ENCODE data around the gene NOXRED1.

Gene NOXRED1

GRCh38 chr14:77378701-77379100 is 44.6 kb downstream of the NOXRED1 start:
- TF ChIP-seq, protein P1, sequence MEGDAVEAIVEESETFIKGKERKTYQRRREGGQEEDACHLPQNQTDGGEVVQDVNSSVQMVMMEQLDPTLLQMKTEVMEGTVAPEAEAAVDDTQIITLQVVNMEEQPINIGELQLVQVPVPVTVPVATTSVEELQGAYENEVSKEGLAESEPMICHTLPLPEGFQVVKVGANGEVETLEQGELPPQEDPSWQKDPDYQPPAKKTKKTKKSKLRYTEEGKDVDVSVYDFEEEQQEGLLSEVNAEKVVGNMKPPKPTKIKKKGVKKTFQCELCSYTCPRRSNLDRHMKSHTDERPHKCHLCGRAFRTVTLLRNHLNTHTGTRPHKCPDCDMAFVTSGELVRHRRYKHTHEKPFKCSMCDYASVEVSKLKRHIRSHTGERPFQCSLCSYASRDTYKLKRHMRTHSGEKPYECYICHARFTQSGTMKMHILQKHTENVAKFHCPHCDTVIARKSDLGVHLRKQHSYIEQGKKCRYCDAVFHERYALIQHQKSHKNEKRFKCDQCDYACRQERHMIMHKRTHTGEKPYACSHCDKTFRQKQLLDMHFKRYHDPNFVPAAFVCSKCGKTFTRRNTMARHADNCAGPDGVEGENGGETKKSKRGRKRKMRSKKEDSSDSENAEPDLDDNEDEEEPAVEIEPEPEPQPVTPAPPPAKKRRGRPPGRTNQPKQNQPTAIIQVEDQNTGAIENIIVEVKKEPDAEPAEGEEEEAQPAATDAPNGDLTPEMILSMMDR (IDR thresholded peaks at IDR 0.05; ENCODE audit: insufficient read depth, low read depth, low read length, missing control alignments): no peak
- H3K4me3 ChIP-seq (ENCODE audit: low read depth, low read length): no peak overlapping the region
- DNase-seq (ENCODE audit: low read depth): no peak

DNA sequence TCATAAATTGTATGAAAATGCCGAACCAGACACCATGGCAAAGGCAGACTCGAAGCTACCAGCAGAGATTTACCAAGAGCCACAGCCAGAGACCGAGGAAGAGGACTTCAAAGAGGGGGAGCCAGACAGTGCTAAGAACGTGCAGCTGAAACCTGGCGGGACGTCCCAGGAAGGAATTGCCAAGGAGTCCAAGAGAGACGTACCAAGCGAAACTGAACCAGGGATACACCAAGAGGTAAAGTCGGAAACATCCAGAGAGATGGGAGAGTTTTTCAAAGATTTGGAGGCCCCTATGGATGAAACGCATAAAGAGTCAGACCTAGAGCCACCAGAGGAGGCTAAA is 45.9 kb downstream of the NOXRED1 start:
- H3K4me3 ChIP-seq (ENCODE audit: low read depth, low read length): peak overlapping the region; percentile 88
- TF ChIP-seq, protein P1 (IDR thresholded peaks at IDR 0.05; ENCODE audit: insufficient read depth, low read depth, low read length, missing control alignments): no peak
- no peak for DNase-seq (ENCODE audit: low read depth)

GRCh38 chr14:77376771-77377501 is 46.4 kb downstream of the NOXRED1 start, which contains the start of the genes SAMD15 and TMED8:
Gene SAMD15 (plus strand): TSS chr14:77377379. CDS start chr14:77377419, 40 bp downstream.
Gene TMED8 (minus strand): TSS chr14:77377094. CDS start chr14:77377053, 41 bp downstream.
- H3K4me3 ChIP-seq (ENCODE audit: low read depth, low read length): peak within 1 kb of the TSS; percentile 88
- TF ChIP-seq, protein P1 (IDR thresholded peaks at IDR 0.05; ENCODE audit: insufficient read depth, low read depth, low read length, missing control alignments): no peak
- DNase-seq (ENCODE audit: low read depth): peak; percentile 90

DNA sequence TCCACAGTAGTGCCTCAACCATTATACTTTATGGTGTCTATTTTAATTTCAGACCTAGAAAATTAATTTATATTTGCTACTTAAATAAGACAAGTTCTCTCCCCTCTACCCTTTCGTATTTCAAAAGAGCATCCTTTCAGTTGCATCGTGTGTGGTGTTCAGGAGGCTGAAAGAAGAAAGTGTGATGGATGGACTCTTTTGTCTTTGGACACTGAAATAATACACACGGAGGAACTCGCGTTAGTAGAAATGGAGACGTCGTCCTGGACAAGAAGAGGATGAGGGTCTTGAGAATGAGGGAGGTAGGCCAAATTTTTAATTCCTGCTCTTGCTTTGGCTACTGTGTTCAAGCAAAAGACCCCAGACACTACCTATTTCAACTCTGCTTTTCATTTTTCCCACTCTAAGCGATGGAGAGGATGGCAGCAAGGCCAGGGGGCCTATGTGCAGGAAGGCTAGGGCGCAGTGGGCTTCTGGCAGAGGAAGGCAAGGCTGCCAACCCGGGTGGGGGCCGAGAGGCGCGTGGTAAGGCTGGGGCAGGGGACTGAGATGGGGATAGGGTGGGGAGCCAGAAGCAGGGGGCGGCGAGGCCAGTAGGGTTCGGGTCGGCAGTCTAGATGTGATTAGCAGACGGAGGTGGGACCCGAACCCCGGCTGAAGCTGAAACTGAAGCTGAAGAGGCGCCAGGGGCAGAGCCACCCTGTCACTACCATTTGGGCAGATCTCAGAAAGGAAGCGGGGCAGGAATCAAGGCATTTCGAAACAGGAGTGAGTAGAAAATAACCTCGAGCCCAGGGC is 47.2 kb downstream of the NOXRED1 start:
- TF ChIP-seq, protein P1 (IDR thresholded peaks at IDR 0.05; ENCODE audit: insufficient read depth, low read depth, low read length, missing control alignments): no peak
- DNase-seq (ENCODE audit: low read depth): peak; percentile 56
- peak overlapping the region; percentile 88 for H3K4me3 ChIP-seq (ENCODE audit: low read depth, low read length)

GRCh38 chr14:77375164-77375950 is 48.0 kb downstream of the NOXRED1 start:
- DNase-seq (ENCODE audit: low read depth): peak; percentile 52
- TF ChIP-seq, protein P1 (IDR thresholded peaks at IDR 0.05; ENCODE audit: insufficient read depth, low read depth, low read length, missing control alignments): no peak
- peak overlapping the region; percentile 88 for H3K4me3 ChIP-seq (ENCODE audit: low read depth, low read length)

DNA sequence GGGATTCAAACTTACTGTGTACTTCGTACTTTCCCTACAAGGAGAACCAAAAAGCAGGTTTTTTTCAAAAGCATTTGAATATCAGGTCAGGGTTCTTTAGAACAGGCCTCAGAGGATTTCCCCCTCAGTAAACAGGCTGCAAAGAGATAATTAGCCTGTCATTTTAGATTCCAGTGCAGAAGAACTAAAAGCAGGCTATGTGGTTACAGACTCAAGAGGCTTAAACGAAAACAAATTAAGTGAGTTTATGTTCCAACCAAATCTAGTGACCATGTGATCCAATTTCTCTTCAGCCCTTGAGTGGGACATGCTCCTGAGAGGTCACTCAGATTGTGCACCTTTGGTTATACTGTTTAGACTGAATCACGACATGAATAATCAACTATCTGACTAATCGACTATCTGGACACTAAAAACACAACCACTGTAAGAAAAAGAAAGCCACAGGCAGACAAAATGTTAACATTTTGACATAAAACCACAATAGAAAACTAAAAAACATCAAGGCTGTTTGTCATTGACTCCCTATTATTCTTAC is 51.0 kb downstream of the NOXRED1 start:
- TF ChIP-seq, protein P1 (IDR thresholded peaks at IDR 0.05; ENCODE audit: insufficient read depth, low read depth, low read length, missing control alignments): no peak
- DNase-seq (ENCODE audit: low read depth): peak; percentile 79
- H3K4me3 ChIP-seq (ENCODE audit: low read depth, low read length): peak overlapping the region; percentile 57
